ENCODE measurements around the gene PSMA3. TPM values are rescaled to one million over a fixed set of nuclear protein-coding genes. Genes with fewer than 3 reads are reported as not detected.
"Not testable (repeated sequence)": the region's sequence is repeated elsewhere in the genome, so short reads cannot be mapped to it uniquely, and the experiment has no call there.

Gene PSMA3
- total RNA-seq, 1 donor from 2014 or later, result 222 TPM

DNA sequence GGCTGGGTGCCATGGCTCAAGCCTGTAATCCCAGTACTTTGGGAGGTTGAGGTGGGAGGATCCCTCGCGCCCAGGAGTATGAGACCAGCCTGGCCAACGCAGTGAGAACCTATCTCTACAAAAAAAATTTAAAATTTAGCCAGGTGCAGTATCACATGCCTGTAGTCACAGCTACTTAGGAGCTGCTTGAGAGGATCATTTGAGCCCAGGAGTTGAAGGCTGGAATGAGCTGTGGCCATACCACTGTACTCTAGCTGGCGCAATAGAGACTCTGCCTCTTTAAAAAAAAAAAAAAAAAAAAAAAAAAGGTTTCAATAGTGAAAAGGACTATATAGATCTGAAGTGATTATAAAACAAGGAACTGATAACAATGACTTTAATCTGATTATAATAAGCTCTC is 13.5 kb downstream of the PSMA3 start:
- no peak for DNase-seq (ENCODE audit: low read depth, low spot score)
- no peaks in the 10 kb centered on the region for H3K27me3 Mint-ChIP-seq (ENCODE audit: low read depth)
- no peak overlapping the region for H3K27ac Mint-ChIP-seq (ENCODE audit: unreplicated experiment)
- H3K9me3 Mint-ChIP-seq, result no peaks in the 10 kb centered on the region
- no peak overlapping the region for H3K4me3 Mint-ChIP-seq
- TF ChIP-seq, protein P1, sequence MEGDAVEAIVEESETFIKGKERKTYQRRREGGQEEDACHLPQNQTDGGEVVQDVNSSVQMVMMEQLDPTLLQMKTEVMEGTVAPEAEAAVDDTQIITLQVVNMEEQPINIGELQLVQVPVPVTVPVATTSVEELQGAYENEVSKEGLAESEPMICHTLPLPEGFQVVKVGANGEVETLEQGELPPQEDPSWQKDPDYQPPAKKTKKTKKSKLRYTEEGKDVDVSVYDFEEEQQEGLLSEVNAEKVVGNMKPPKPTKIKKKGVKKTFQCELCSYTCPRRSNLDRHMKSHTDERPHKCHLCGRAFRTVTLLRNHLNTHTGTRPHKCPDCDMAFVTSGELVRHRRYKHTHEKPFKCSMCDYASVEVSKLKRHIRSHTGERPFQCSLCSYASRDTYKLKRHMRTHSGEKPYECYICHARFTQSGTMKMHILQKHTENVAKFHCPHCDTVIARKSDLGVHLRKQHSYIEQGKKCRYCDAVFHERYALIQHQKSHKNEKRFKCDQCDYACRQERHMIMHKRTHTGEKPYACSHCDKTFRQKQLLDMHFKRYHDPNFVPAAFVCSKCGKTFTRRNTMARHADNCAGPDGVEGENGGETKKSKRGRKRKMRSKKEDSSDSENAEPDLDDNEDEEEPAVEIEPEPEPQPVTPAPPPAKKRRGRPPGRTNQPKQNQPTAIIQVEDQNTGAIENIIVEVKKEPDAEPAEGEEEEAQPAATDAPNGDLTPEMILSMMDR (conservative IDR thresholded peaks at IDR 0.05), result no peak
- H3K4me1 Mint-ChIP-seq, result no peaks in the 10 kb centered on the region
- H3K36me3 Mint-ChIP-seq (ENCODE audit: low read depth), result peaks cover 6% of the 10 kb centered on the region

DNA sequence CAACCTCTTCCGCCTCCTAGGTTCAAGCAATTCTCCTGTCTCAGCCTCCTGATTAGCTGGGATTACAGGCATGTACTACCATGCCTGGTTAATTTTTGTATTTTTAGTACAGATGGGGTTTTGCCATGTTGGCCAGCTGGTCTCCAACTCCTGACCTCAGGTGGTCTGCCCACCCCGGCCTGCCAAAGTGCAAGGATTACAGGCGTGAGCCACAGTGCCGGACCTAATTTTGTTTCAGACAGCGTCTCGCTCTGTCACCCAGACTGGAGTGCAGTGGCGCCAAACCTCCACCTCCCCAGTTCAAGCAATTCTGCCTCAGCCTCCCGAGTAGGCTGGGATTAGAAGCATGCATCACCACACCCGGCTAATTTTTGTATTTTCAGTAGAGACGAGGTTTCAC is 17.4 kb downstream of the PSMA3 start:
- H3K9me3 Mint-ChIP-seq; H3K36me3 Mint-ChIP-seq (ENCODE audit: low read depth); H3K4me3 Mint-ChIP-seq; H3K27me3 Mint-ChIP-seq (ENCODE audit: low read depth); H3K27ac Mint-ChIP-seq (ENCODE audit: unreplicated experiment); H3K4me1 Mint-ChIP-seq; DNase-seq (ENCODE audit: low read depth, low spot score): not testable (repeated sequence)

DNA sequence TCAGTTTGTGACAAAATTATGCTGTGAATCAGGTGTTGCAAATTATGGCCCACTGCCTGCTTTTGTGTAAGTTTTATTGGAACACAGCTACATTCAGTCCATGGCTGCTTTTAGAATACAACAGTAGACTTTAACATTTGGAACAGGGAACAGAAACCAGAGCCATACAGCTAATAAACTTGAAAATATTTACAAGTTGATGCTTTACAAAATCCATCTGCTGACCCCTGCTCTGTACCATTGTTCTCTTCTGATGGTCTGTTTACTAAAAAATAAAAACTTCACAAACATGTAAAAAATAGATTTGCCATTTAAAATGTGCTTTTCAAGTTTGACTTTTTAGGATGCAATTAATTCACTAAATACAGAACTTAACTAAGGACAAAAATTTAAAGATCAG is 20.8 kb downstream of the PSMA3 start:
- TF ChIP-seq, protein P1 (conservative IDR thresholded peaks at IDR 0.05), result no peak
- H3K27ac Mint-ChIP-seq (ENCODE audit: unreplicated experiment), result no peak overlapping the region
- peaks cover 17% of the 10 kb centered on the region for H3K36me3 Mint-ChIP-seq (ENCODE audit: low read depth)

DNA sequence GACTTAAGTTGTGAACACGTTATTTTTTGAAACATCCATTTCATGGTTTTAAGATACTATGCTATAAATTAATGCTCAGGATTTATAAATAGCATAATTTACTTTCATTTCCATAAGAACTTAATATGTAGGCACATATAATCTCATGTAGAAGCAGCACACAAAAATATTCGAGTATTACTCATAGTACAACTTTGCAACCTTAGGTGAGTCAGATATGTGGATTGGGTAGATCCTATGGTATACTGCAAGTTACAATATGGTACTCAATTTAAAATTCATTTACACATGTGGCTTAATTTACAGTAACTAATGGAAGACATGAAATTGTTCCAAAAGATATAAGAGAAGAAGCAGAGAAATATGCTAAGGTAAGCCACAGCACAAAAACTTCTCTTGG is 26.0 kb downstream of the PSMA3 start:
- H3K36me3 Mint-ChIP-seq (ENCODE audit: low read depth), result peaks cover 20% of the 10 kb centered on the region
- TF ChIP-seq, protein P1 (conservative IDR thresholded peaks at IDR 0.05), result no peak
- no peaks in the 10 kb centered on the region for H3K4me1 Mint-ChIP-seq
- DNase-seq (ENCODE audit: low read depth, low spot score), result no peak
- H3K27ac Mint-ChIP-seq (ENCODE audit: unreplicated experiment), result no peak overlapping the region
- no peaks in the 10 kb centered on the region for H3K27me3 Mint-ChIP-seq (ENCODE audit: low read depth)
- no peak overlapping the region for H3K4me3 Mint-ChIP-seq
- H3K9me3 Mint-ChIP-seq, result no peaks in the 10 kb centered on the region

More for the DNA sequence above, 20.8 kb downstream of the PSMA3 start:
- Mint-ChIP-seq H3K4me1 (no peaks in the 10 kb centered on the region), H3K9me3 (no peaks in the 10 kb centered on the region), H3K4me3 (no peak overlapping the region), H3K27me3 (ENCODE audit: low read depth) (no peaks in the 10 kb centered on the region)
- DNase-seq (ENCODE audit: low read depth, low spot score), result no peak

DNA sequence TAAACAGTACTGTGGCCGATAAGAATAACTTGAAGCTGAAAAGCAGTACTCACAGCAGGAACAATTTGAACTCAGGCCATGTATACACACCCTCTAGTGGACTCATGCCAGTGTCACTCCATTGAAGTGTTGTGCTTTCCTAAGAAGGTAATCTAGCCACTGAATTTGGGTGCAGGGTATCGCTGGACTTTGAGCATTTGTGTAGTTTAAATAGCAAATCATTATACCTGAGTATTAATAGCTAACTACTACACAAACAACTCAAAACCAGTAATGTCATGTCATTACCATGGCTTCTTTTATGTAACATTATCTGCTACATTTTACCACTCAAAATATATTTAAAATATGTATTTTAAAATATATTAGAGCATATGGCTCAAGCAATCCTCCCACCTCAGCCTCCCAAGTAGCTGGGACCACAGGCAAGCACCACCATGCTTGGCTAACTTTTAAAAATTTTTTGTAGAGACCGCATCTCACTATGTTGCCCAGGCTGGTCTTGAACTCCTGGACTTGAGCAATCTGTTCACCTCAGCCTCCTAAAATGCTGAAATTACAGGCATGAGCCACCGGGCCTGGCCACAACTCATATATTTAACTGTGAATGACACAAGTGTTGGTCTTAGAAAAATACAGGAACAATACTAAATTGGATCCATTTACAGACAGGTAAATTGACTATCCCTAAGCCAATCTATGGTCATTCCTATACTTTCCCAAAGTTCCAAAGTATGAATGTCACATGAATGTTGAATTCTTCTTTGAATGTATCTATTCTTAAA is 28.1 kb downstream of the PSMA3 start:
- Mint-ChIP-seq H3K4me1 (no peaks in the 10 kb centered on the region), H3K27me3 (ENCODE audit: low read depth) (no peaks in the 10 kb centered on the region), H3K36me3 (ENCODE audit: low read depth) (peaks cover 16% of the 10 kb centered on the region), H3K9me3 (no peaks in the 10 kb centered on the region), H3K27ac (ENCODE audit: unreplicated experiment) (no peak overlapping the region), H3K4me3 (no peak overlapping the region)
- DNase-seq (ENCODE audit: low read depth, low spot score), result no peak
- TF ChIP-seq, protein P1 (conservative IDR thresholded peaks at IDR 0.05), result peak; percentile 35

DNA sequence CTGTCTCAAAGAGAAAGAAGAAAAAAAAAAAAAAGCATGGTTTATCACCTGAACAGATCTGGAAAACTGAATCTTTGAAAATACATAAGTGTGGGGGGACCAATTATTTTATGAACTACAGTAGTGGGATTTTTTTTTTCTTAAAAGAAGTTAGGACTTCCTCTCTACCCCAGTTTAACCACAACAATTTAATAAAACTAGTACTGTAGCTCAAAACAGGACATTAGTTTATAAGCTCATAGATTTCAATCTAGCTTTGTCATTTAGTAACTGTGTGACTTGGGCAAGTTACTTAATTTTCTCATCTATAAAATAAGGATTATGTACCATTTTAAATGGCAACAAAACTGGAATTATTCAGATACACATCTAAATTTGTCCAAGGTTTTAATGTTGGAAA is 30.2 kb downstream of the PSMA3 start:
- Mint-ChIP-seq H3K4me1 (no peaks in the 10 kb centered on the region), H3K27ac (ENCODE audit: unreplicated experiment) (no peak overlapping the region), H3K27me3 (ENCODE audit: low read depth) (no peaks in the 10 kb centered on the region), H3K9me3 (no peaks in the 10 kb centered on the region), H3K36me3 (ENCODE audit: low read depth) (peaks cover 14% of the 10 kb centered on the region), H3K4me3 (no peak overlapping the region)
- TF ChIP-seq, protein P1 (conservative IDR thresholded peaks at IDR 0.05), result no peak
- DNase-seq (ENCODE audit: low read depth, low spot score), result no peak
